Stimulated activated CD8-positive, alpha-beta memory T cell treated with anti-CD3 and anti-CD28 coated beads, Interleukin-4, amount 100 ng/mL, for 24 hours (primary cell): ENCODE measurements around the gene TBX1.

Experiments
- DNase-seq: peaks from one replicate; pipeline ENCODE4 v3.0.0-alpha.2; 2020; ENCODE audit warnings: low read depth

Gene TBX1

DNA sequence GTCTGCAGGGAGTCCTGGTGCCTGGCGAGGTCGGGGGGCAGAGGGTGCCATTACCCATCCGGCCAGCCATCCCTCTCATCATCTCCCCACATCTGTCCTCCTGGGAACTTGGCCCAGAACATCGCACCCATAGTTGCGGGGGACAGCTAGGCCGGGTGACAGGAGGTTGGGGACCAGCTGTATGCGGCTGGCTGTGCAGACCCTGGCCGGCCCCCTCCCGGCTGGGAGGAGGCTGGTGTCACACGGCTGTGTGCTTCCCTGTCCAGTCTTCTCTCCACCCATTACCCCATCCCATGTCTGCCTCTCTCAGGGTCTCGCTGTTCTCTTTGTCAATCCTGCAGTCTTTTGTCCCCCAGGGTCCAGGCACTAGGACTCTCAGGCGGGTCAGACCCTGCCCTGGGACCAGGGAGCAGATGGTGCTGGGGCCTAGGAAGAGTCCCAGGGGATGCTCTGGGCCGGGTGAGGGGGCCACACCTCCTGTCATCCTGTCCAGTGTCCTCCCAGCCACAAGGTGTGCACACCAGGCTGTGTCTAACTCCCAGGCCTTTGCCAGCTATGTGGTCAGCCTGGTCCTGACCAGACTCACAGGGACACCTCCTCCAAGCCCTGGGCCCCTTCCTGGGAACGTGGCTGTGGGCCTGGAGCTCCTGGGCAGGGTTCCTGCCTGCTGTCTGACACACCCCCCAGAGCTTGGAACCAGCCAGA, 6.4 kb upstream of the TBX1 start:
- no peak for DNase-seq

DNA sequence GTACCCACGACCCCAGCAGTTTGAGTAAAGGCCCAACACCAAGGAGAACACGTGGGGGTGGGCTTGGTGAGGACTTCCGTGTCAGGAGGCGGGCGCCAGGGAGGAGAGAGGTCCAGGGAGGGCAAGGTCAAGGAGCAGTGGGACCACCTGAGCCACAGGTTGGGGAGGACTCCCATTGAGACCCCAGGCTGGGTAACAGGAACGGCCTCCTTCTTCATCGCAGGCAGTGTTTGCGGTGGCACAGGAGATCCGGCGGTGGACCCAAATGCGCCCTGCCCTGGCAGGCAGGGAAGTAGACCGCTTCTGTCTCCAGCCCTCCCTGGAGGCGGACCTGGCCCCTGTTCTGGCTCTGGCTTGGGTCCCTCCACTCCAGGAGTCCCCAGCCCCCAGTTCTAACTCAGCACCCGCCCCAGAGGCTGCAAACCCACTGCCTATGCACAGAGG, 5.9 kb upstream of the TBX1 start:
- no peak for DNase-seq

DNA sequence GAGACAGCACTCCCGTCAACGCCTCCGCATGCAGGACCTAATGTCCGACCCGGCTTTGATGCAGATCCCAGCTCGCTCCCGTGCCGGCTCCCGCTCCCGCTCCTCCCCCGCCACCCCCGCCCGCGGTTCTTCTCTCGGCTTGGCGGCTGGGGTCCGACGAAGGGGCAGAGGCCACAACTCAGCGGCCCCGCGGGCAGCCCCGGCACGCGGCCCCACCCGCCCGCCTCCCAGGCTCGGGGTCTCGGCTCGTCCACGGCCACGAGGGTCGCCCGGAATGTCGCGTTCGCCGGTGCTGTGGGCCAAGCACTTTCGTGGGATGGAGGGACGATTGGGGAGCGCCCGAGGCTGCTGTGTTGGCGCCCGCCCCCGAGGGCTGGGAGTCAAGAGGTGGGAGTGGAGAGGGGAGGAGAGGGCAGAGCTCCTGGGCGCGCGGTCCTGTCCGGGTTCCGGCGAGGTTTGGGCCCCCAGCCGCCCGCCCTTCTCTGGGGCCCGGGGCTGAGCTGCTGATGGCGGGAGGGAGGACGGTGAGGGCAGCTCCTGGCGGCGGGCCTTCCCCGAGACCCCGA, 5.3 kb upstream of the TBX1 start:
- no peak for DNase-seq

DNA sequence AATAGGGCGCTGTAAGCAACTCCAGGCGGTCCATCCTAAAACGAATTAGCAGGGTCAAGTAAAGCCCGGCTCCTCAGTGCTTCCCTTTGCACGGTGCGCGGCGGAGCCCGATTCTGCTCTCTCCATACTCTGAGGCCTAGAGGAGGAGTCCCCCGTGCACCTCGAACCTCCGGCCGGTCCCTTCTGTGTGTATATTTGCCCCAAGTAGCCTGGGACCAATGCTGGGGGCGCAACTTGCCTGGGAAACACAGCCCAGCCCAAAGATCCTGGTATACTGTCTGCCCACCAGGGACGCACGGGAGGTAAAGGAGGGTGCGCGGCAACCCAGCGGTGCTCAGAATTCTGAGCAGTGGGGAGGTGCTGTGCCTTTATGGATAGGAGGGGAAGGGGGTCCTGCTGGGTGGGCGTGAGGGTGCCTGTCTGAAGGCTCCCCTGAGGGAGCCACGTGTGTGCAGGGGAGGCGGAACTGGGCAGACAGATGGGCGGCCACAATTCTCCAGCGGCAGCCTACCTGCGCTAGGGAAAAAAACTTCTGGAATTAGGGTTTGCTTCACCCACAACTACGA, 4.8 kb upstream of the TBX1 start:
- DNase-seq = no peak

DNA sequence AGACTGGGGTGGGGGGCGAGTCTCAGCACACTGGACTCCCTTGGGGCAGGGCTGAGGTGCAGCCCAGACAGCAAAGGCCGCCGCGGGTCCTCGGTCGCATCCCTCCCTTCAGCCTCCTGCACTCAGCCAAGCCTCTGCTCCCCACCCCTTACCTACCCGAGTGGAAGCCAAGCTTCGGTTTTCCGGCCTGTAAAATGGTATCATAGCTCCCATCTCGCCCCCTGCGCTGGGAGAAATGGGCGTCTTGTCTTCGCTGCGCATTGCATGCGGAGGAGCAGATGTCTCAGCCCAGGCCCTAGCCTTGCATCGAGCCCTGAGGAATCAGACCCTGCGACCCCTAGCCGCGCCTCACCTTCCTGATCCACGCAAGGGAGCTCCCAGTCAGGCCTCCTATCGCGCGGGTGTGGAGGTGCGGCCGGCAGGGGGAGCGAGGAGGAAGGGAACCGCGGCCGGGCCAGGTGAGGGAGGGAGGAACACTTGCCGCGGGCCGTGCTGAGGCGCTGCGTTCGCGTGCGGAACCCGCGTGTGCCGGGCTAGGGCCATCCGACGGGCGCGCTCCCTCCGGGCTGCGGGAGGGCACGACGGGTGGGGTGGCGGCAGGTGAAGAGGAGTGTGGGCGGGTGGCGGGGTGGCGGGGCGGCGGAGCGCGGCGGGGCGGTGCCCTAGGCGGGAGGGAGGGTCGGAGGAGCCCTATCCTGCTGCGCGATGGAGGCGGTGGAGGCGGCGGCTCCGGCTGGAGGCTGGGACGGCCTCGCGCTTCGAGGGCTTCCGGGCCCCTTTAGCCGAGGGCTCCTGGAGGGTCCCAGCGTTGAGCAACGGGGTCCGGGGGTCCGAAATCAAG, 4.1 kb upstream of the TBX1 start:
- DNase-seq = peak; percentile 34

DNA sequence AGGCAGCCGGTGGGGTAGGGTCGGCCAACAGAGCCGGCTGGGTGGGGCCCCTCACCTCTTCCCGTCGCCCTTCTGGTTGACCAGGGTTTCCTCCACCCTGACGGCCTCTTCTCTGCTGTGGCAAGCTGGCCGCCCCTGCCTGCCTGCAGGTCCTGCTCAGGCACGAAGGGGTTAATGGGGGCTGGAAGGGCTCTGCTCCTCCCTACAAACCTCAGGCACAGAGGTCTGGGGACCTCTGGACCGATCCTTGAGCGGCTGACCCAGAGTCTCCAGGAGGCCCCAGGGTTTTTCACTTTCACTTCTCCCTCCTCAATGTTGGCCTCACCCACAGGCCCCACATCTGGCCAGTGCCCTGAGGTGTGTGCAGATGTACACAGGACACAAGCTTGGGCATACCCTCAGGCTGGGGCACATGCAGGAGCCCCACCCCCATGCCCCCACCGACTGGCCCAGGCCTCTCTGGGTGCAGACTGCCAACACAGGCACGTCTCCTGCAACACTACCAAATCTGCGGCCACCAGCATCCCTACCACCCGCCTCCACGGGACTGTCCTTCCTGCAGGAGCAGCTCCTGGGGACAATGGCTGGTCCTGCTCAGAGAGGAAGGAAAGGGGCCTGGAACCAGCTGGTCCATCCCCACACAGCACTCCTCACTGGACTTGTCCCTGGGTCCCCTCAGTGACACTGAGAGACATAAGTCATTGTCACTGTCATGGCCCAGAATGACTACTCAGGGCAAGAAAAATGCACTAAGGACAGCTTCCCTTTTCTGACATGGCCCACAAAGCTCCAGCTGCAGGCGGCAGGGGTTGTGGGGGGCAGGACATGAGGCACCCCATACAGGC, 3.2 kb upstream of the TBX1 start:
- DNase-seq = no peak

DNA sequence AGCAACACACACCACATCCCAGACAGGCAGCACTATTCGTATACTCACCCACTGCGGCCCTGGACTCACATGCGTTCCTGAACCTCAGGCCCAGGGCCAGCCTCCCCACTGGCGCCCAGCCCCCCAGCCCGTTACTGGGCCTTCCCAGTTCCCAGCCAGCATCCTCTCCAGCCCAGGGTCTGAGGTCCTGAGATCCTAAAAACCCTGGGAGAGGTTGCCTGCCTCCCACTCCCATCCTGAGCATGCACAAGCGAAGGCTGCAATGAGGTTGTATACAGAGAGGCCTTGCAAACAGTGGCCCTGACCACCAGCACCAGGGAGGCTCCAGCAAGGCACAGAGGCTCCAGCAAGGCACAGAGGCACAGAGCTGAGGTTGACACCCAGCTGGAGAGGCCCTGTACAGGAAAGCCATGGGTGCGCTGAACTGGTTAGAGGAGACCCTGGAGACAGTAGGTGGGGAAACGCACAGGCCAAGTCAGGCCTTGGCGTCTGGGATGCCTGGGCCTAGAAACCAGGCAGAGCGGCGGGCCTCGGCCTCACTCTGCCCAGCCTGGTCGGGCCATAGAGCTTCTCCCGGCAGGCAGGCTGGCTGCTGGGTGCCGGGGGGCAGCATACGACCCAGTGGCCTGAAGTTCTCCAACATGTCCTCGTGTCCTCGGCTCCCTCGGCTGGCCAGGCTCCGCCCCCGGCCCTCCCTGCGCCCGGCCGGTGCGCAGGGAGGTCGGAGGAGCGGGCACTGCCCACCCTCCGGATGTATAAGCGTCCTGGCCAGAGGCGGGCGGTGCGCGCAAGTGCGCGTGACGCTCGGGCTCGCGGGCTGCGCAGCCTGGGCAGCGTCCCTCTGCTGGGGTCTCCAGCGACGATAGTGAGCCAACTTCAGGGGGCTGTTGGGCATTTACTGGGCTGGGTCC, 2.3 kb upstream of the TBX1 start:
- DNase-seq = no peak

DNA sequence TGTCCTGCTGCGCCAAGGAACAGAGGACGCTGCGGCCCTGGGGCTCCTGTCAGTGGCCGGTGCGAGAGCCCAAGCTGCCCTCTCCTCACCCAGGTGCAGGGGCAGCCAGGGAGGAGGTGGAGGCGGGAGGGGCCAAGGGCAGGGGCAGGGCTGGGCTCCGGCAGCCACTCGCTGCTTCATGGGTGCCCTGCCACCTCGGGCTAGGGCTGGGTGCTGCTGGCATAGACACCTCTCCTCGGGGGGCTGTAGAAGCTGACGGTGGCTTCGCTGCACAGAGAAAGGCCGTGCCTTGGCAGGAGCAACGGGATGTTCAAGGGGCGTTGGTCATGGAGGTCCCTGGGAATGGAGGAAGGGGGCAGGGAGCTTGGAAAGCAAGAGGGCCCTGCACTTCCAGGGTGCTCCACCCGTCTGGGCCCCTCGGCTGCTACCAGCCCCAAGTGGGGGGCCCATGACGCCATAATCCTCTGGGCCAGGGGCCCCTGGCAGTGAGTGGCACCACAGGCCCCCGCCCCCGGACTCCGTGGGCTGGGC, 1.6 kb upstream of the TBX1 start:
- DNase-seq = no peak

DNA sequence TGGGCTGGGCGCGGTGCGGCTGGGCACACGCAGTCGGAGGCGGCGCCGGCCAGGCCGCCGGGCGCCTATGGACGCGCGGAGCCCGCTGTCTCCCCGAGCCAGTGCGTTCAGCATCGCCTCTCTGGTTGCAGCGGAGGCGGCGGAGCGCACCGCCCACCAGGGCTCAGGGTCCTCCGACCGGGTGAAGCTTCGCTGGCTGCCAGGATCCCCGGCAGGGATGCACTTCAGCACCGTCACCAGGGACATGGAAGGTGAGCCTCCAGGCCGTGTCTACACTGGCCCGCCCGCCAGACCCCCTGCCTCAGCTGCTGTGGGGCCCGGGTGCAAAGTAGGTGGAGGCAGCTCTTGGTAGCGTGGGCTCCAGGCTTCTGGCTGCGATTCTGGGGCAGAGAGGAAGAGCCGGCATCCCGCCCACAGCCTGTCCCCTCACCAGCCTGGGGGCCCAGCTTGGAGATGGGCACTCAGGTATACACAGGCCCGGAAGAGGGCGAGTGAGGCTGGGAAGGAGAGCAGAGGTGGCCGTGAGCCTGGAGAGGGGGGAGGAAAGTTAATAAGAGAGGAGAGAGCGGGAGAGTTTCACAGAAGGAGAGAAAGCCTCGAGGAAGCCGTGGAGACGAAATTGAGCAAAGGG, 1.0 kb upstream of the TBX1 start:
- no peak for DNase-seq

DNA sequence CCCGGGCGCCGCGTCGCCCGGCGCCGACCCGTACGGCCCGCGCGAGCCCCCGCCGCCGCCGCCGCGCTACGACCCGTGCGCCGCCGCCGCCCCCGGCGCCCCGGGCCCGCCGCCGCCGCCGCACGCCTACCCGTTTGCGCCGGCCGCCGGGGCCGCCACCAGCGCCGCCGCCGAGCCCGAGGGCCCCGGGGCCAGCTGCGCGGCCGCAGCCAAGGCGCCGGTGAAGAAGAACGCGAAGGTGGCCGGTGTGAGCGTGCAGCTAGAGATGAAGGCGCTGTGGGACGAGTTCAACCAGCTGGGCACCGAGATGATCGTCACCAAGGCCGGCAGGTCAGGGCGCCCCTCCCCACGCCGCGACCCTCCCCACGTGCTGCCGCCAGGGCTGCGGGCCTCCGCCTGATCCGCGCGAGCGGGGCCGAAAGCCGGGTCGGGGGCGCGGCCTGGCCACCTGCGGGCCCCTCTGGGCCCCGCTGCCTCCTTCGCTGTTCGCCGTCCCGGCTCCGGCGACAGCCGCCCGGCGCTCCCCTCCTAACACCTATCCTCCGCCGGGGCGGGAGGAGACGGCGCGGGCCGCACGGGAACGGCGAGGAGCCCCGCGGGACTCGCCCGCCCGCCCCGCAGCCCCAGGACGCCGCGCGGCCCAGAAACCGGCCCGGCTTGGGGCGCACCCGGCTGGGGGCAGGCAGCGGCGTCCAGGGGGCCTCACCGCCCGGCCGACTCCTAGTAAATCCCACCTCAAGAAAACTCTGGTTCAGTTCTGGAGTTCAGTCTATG, 560 bp downstream of the TBX1 start:
- no peak for DNase-seq

DNA sequence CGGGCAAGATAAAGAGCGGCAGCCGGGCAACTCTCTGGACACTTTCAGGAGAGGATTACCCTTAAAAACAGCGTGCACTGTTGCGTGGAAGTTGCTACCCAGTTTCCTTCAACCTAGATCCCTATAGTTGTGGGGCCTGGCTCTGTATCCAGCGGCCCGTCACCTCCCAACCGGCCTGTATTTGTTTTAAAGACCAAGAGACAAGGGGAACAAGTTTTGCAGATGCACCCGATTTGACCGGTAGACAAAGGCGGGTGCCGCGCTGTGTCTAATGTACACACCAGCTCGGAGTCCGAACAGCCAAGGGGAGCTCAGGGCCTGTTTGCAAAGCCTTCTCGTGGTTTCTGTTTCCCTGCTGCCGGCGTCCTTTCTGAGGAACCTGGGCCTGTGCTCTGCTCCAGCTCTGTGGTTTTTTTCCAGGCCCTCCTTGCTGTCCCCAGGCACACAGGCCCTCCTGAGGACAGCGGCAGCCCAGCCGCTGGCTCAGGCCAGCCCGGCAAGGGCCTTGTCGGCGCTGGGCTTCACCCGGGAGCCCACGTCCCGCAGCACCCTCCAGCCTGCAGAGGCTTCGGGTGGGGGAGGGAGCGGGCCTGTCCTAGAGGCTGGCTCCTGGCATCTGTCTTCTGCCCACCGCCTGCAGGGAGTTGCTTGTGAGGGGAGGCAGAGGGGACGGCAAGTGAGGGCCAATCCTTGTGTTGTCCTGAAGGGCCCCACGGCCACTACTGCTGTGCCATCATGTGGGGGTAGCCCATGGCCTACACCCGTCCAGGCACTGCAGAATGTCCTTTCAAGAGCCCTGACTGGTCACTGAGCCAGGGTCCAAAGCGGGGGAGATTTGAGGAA, 1.4 kb downstream of the TBX1 start:
- no peak for DNase-seq

DNA sequence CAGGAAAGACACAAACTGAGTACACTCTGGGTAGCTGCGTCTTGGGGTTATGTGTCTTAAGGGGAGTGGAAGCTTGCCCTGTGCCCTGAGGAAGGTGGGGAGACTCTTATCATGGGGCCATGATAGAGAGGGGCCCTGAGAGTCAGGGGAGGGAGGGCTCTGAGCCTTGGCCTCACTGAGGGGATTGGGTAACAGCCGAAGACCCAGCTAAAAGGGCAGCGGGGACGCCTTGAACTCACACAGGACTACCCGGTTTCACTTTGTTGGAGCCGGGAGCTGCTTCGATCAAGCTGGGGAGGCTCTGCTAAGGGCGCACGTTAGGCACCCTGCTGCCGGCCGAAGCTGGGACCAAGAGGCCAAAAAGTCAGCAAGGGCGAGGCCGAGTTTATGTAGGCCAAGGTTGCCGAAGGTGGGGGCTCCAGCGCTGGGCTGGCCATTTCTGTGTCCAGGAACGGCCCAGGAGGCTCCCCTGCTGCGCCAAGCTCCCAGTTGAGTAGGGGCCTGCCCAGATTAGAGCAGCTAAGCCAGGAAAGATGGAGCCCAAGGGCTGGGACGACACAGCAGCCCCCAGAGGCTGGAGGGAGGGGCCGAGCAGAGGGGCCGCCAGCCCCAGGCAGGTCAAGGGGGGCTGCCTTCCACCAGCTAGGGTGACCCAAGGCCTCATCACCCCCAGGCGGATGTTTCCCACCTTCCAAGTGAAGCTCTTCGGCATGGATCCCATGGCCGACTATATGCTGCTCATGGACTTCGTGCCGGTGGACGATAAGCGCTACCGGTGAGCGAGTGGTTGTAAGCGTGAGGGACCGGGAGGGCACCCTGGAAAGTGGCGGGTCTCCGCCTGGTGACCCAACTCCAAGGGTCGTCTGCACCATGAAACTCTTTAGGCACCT, 2.2 kb downstream of the TBX1 start:
- DNase-seq = no peak

DNA sequence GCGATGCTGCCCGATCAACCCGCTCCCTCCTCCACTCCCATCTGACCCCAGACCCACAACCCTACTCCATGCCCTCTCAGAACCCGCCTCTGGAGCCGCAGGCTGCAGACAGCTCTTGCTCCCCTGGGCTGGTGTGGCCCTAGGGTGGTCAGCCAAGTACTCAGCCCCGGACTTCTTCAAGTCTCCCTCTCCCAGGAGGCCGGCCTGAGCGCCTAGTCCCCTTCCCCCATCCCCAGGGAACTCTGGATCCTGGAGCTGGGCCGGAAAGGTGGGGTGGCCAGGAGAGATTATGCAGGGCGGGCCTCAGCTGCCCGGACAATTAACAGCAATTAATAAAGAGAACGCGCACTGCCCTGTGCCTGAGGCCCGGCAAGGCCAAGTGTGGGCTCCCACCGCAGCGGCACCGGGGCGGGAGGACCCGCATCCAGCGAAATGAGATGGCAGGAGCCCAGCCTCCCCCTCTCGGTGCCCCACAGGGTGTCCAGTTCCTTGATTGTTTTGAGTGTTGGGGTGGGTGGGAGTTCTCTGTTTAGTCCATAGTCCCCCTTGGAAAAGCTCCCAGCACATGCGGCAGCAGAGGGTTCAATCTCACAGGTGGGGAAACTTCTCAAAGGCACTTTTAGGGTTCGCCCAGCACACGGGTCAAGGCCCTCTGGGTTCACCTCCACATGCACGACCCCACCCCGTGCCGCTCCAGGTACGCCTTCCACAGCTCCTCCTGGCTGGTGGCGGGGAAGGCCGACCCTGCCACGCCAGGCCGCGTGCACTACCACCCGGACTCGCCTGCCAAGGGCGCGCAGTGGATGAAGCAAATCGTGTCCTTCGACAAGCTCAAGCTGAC, 3.1 kb downstream of the TBX1 start:
- DNase-seq = no peak

DNA sequence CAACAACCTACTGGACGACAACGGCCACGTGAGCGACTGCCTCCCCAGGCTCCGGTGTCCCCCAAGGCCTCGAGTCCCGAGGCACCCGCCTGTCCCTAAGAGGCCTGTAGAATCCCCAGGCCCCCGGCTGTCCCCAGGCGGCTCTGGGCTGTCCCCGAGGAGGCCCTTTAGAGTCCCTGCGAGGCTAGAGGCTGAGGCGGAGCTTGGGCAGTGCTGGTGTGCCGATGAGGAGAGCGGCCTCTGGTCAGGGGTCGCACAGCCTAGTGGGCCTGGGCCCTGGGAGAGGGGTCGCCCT, 3.7 kb downstream of the TBX1 start:
- DNase-seq = no peak

DNA sequence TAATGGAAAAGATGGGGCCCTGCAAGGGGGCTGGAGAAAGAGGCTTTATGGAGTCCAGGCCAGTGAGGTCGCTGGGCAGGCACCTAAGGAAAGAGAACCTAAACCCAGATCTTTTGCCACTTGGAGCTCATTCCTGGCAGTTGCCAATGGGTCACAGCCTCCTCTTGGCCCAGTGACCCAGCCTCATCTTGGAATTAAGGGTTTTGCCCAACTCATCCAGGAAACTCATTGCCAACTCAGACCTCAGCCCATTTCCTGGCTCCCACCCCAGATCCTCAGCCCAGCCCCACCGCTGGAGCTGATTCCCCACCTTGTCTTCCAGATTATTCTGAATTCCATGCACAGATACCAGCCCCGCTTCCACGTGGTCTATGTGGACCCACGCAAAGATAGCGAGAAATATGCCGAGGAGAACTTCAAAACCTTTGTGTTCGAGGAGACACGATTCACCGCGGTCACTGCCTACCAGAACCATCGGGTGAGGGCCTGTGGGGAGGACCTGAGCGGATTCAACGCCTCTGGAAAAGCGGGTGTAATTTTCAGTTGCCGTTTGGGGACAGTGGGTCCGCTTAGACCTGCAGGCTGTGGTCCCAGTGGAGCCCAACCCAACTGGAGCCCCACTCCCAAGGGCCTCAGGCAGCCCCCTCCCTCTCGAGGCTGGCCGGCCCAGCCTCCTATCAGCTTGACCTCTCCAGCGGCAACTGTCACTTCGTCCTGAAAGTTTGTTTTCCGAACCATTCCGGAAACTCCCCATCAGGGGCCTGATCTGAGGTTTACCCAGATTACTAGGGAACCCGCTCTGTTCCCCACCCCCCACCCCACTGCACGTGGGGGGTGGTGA, 4.3 kb downstream of the TBX1 start:
- no peak for DNase-seq
